ENCODE data around the gene TMA16. TPM values are rescaled to one million over a fixed set of nuclear protein-coding genes. Genes with fewer than 3 reads are reported as not detected.

Gene TMA16
- total and polyA plus RNA-seq, 2 of the 8 experiments (the other 6 are each of a cell fraction or from before 2014, with no cell fraction given) = 8.0 to 64.2 TPM

- Histone ChIP-seq H2BK12ac (ENCODE audit: low read depth, low read length) (no peak overlapping the region), H3K27me3 (replicated peaks in 1 of 4; ENCODE audit: control insufficient read depth in 3 of 4, extremely low read depth in 1 of 4, insufficient read depth in 3 of 4, low read length in 3 of 4) (no peaks in the 10 kb centered on the region), H2BK15ac (ENCODE audit: low read length) (no peak overlapping the region), H3K18ac (ENCODE audit: extremely low read depth, low read length) (no peak overlapping the region), H2AFZ (ENCODE audit: low read length) (peak overlapping the region; percentile 77; the same call in 1 of the 2 replicates), H3K56ac (replicated peaks; ENCODE audit: insufficient read length, low read depth, low read length) (no peak overlapping the region), H3K23me2 (ENCODE audit: low read depth, low read length) (0 out of 2 replicates have a peak, but pooled peaks cover 2% of the 10 kb centered on the region), H3K79me2 (ENCODE audit: control insufficient read depth in 1 of 2, insufficient read depth in 2 of 2, low read length in 2 of 2) (no peaks in the 10 kb centered on the region), H3K4me3 (ENCODE audit: extremely low read depth in 1 of 4, insufficient read depth in 2 of 4, low read depth in 3 of 4, low read length in 4 of 4) (no peak overlapping the region), H3K4ac (replicated peaks; ENCODE audit: insufficient read length, low read depth, low read length) (no peak overlapping the region), H2BK120ac (replicated peaks; ENCODE audit: low read depth, low read length) (no peak overlapping the region), H3K9ac (replicated peaks in 1 of 4; ENCODE audit: extremely low read depth in 1 of 4, low read depth in 3 of 4, low read length in 3 of 4) (no peak overlapping the region), H4K20me1 (replicated peaks in 1 of 2; ENCODE audit: control insufficient read depth in 1 of 2, insufficient read depth in 2 of 2, low read length in 2 of 2) (no peaks in the 10 kb centered on the region), H3K4me1 (replicated peaks in 1 of 4; ENCODE audit: control insufficient read depth in 3 of 4, insufficient read depth in 4 of 4, low read length in 3 of 4) (peaks cover 0 to 4% (median 1%) of the 10 kb centered on the region in 4 experiments; a peak in 2 of 7 replicates), H3K14ac (ENCODE audit: insufficient read length) (no peak overlapping the region), H2BK5ac (ENCODE audit: low read depth, low read length) (no peak overlapping the region), H2AK5ac (ENCODE audit: low read depth, low read length) (no peak overlapping the region), H4K5ac (ENCODE audit: insufficient read length, low read depth, low read length) (no peak overlapping the region), H3K27ac (ENCODE audit: low read depth, low read length) (no peak overlapping the region), H3K79me1 (ENCODE audit: low read depth, low read length) (no peaks in the 10 kb centered on the region), H3K23ac (ENCODE audit: insufficient read length) (no peak overlapping the region), H2BK20ac (ENCODE audit: low read length) (no peak overlapping the region), H3K36me3 (ENCODE audit: control insufficient read depth in 2 of 4, insufficient read depth in 4 of 4, low read length in 3 of 4) (no peaks in the 10 kb centered on the region), H3K4me2 (ENCODE audit: insufficient read depth in 1 of 2, low read depth in 2 of 2, low read length in 2 of 2) (no peak overlapping the region), H3K9me3 (ENCODE audit: insufficient read depth in 2 of 2, low read depth in 1 of 2, low read length in 1 of 2) (peaks cover 0 to 3% of the 10 kb centered on the region in 2 experiments; a peak in 1 of 4 replicates), H4K91ac (replicated peaks; ENCODE audit: insufficient read length, low read length) (no peak overlapping the region), H4K8ac (ENCODE audit: extremely low read depth, insufficient read depth, low read length) (no peak overlapping the region)
- TF ChIP-seq CBX5 (IDR thresholded peaks at IDR 0.05; ENCODE audit: low read depth, low read length) = no peak
- TF ChIP-seq JUND (IDR thresholded peaks at IDR 0.05; ENCODE audit: low read length) = no peak
- TF ChIP-seq HDAC2 (IDR thresholded peaks at IDR 0.05; ENCODE audit: borderline replicate concordance in 1 of 2, low read depth in 2 of 2, low read length in 2 of 2) = no peak
- TF ChIP-seq CREB1 (IDR thresholded peaks at IDR 0.05) = no peak
- TF ChIP-seq SUZ12 (IDR thresholded peaks at IDR 0.05; ENCODE audit: low read length) = no peak
- no peak for TF ChIP-seq POLR2AphosphoS5 (IDR thresholded peaks at IDR 0.05; ENCODE audit: low read depth, low read length)
- TF ChIP-seq ZNF274 (IDR thresholded peaks at IDR 0.05; ENCODE audit: borderline replicate concordance, extremely low read depth, low read length) = no peak
- ChIA-PET CTCF (ENCODE audit: partially characterized antibody) (interaction anchor here (0.5 to 3.8 kb wide), 18 partner anchors 9 to 442 kb away, joined by 3 to 26 read pairs (median 4); partner anchors contain the start of gene TMA16), POLR2A (ENCODE audit: partially characterized antibody) (interaction anchor here (1.0 to 2.6 kb wide), 3 partner anchors 8 to 61 kb away, joined by 3 to 25 read pairs (median 4); partner anchors contain the start of gene TMA16)
- DNase-seq (ENCODE audit: low read depth in 1 of 2, low spot score in 2 of 2) = no peak
- FAIRE-seq = no peak
- 91% methylated on average over 2 of the region's 2 CpGs; no CpG with 5 or more reads in 1 of the 2 experiments for WGBS, 2 experiments (ENCODE audit: extremely low coverage in 1 of 2, insufficient coverage in 1 of 2, insufficient read length in 1 of 2, insufficient replicate concordance in 2 of 2, low coverage in 1 of 2, low lambda C conversion rate in 2 of 2, missing lambda C conversion rate in 1 of 2)
Observed at GRCh38 chr4:163485589-163485988, 8.9 kb upstream of the TMA16 start.
